ENCODE measurements around the gene ACOT13. TPM values are rescaled to one million over a fixed set of nuclear protein-coding genes. Genes with fewer than 3 reads are reported as not detected.
"Not testable (repeated sequence)": the region's sequence is repeated elsewhere in the genome, so short reads cannot be mapped to it uniquely, and the experiment has no call there.

ACOT13 gene
- total and polyA plus RNA-seq, 8 donors: 23.3 to 25.2 (median 24.4) TPM

DNA sequence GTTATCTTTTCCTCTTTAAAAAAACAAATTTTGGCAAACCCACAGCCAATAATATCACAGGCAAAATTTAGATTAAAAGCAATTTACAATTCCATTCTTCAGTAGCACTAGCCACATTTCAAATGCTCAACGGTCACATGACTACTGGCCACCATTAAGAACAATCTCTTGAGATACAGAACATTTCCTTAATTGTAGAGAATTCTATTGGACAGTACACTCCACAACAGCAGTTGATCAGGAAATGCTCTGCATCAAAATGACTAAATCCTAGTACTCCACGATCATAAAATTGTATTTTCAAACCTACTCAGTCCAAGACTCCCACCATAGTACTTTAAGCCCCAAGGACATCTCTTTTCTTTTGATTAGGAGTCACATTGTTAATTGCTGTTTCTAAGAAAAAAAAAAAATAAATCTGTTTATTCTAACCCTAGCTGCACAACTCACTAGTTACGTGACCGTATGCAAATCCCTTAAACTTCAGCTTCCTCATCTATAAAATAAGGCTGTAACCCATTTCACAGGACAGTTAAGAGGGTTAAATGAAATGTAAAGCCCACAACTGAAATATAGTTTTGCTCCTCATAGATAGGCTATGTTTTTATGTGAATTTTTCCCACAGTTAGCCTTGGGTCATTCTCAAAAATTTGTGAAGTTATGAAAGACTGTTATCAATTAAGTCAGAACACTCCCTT is 42.3 kb downstream of the ACOT13 start:
- H3K4me3 ChIP-seq: no peak overlapping the region
- H3K27ac ChIP-seq: no peak overlapping the region
- intact Hi-C loops (cut with DNase I): no loop called here
- no peak for ATAC-seq
- H3K4me1 ChIP-seq: peaks cover 3 to 34% of the 10 kb centered on the region in 2 donors
- peaks cover 0 to 100% of the 10 kb centered on the region in 2 donors for H3K36me3 ChIP-seq
- DNase-seq: no peak
- no peaks in the 10 kb centered on the region for H3K9me3 ChIP-seq
- TF ChIP-seq, protein P1, sequence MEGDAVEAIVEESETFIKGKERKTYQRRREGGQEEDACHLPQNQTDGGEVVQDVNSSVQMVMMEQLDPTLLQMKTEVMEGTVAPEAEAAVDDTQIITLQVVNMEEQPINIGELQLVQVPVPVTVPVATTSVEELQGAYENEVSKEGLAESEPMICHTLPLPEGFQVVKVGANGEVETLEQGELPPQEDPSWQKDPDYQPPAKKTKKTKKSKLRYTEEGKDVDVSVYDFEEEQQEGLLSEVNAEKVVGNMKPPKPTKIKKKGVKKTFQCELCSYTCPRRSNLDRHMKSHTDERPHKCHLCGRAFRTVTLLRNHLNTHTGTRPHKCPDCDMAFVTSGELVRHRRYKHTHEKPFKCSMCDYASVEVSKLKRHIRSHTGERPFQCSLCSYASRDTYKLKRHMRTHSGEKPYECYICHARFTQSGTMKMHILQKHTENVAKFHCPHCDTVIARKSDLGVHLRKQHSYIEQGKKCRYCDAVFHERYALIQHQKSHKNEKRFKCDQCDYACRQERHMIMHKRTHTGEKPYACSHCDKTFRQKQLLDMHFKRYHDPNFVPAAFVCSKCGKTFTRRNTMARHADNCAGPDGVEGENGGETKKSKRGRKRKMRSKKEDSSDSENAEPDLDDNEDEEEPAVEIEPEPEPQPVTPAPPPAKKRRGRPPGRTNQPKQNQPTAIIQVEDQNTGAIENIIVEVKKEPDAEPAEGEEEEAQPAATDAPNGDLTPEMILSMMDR (IDR thresholded peaks at IDR 0.05): no peak
- H3K27me3 ChIP-seq: no peaks in the 10 kb centered on the region

DNA sequence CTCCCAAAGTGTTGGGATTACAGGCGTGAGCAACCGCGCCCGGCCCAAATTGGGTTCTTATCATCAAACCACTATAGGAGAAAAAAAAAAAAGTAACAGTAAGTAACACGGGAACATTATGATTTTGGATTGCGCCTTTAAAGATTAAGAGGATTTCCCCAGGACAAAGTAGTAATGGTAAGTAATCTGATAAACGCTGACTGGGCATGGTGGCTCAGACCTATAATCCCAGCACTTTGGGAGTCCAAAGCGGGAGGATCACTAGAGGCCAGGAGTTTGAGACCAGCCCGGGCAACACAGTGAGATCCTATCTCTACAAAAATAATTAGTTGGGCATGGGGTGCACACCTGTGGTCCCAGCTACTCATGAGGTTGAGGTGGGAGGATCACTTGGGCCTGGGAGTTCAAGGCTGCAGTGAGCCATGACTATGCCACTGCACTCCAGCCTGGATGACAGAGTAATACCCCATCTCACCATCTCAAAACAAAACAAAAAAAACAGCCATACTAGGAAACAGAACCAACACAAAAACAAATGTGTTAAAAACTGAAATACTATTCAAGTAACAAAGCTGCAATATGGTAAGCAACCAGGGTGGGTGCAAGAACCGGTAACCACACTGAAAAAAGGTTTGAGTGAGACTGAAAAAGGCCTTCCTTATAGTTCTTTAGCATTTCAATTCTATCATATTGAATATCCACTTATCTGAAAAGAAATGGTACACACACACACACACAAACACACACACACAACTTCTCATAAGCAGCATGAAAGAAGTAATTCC is 43.8 kb downstream of the ACOT13 start:
- intact Hi-C loops (cut with DNase I): no loop called here
- DNase-seq: no peak
- no peak overlapping the region for H3K4me3 ChIP-seq
- peaks cover 15 to 48% of the 10 kb centered on the region in 2 donors for H3K4me1 ChIP-seq
- H3K36me3 ChIP-seq: peaks cover 0 to 100% of the 10 kb centered on the region in 2 donors
- H3K27ac ChIP-seq: no peak overlapping the region
- ATAC-seq: no peak
- no peaks in the 10 kb centered on the region for H3K9me3 ChIP-seq
- TF ChIP-seq, protein P1 (IDR thresholded peaks at IDR 0.05): no peak
- H3K27me3 ChIP-seq: no peaks in the 10 kb centered on the region

DNA sequence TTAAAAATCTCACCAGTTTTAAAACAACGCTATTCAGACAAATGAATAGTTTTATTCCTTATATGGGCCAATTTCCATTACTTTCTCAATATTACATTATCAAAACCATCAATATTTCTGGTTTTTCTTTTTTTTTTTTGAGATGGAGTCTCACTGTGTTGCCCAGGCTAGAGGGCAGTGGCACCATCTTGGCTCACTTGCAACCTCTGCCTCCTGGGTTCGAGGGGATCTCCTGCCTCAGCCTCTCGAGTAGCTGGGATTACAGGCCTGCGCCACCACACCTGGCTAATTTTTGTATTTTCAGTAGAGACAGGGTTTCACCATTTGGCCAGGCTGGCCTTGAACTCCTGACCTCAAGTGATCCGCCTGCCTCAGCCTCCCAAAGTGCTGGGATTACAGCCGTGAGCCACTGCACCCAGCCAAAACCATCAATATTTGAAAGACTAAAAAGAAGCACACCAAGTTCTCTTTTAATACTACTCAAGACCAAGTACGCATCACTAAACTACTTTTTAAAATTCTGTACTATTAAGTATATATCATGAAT is 49.8 kb downstream of the ACOT13 start:
- ATAC-seq; intact Hi-C loops (cut with DNase I); H3K27ac ChIP-seq; H3K27me3 ChIP-seq; DNase-seq; H3K9me3 ChIP-seq: not testable (repeated sequence)
- H3K36me3 ChIP-seq: peaks cover 0 to 60% of the 10 kb centered on the region in 2 donors
- peaks cover 30 to 74% of the 10 kb centered on the region in 2 donors for H3K4me1 ChIP-seq
- peak overlapping the region; percentile 87 to 90 for H3K4me3 ChIP-seq

DNA sequence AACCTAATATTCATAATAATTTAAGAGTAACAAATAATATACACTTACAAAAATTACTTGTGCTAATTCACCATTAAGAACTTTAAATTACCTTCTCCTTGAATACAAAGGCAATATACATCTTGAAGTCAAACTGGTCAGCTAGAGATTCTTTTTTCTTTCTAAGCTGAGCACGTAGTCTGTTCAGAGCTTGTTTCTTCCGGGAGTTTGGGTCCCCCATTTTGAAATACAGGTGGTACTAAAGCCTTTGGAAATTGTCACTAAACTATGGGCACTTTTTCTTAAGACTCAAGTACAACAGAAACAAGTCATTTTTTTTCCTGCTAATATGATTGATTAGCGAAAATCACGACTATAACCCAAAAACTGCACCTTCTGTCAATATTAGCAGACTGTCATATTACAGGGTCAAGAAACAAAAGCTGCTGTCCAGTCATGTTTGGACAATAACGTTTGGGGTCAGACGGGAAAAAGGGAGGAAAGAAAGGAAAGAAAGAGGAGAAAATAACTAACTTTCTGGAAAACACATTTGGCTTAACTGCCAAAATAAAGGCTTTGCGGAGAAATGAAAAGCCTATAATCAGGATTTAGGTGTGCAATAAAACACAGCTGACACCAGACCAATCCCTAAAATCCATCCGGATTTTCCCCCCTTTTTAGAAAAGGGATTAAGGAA is 51.7 kb downstream of the ACOT13 start:
- no peak for ATAC-seq
- Histone ChIP-seq H3K27ac (peak overlapping the region; percentile 100), H3K4me1 (peaks cover 30 to 63% of the 10 kb centered on the region in 2 donors), H3K4me3 (peak overlapping the region; percentile 87 to 90), H3K9me3 (no peaks in the 10 kb centered on the region), H3K36me3 (peaks cover 0 to 41% of the 10 kb centered on the region in 2 donors), H3K27me3 (no peaks in the 10 kb centered on the region)
- intact Hi-C loops (cut with DNase I): no loop called here
- TF ChIP-seq, protein P1 (IDR thresholded peaks at IDR 0.05): no peak
- no peak for DNase-seq

DNA sequence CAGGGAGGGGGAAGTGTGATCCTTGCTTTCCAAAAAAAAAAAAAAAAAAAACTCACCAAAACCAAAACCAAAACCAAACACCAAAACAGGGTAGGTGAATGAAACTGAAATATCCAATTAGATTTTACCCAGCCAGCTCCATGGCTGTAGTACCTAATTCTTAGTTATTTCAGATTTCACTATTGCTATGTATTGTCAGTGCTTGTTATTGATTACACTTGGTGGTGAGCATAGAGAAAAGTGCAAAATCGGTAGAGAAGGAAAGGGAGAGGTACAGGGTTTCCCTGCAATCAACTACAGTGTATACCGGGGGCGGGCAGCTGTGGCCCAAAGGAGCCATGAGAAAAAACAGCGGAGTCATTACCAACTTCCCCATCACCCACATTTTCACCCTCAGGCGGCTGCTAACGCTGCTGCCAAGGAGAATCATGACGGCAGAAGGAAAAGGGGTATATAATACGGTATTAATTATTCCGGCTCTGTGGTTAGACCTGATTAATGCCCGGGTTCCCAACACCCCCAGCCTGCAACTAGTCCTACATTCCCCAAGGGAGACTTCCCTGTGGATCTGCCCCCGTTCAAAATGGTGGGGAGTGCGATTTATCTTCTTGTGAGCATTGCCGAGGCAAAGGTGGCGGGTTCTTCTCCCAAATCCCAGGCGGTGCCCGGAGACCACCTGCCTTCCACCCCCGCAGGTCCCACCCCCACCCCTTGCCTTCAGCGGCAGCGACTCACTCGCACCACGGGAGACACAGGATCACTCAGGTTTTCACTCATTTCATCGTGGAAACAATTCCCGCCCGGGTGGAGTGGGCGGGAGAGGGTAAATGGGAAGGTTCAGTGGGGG is 52.5 kb downstream of the ACOT13 start, which contains the start of gene C6orf62:
Gene C6orf62 (minus strand): TSS at position 30 of the 847 bp plus-strand sequence. CDS start 486 bp downstream, outside the sequence.
- intact Hi-C loops (cut with DNase I): no loop called here
- TF ChIP-seq, protein P1 (IDR thresholded peaks at IDR 0.05): no peak
- Histone ChIP-seq H3K27me3 (no peaks in the 10 kb centered on the region), H3K4me3 (peak within 1 kb of the TSS; percentile 87 to 90), H3K4me1 (peaks cover 25 to 55% of the 10 kb centered on the region in 2 donors), H3K27ac (peak within 1 kb of the TSS; percentile 100), H3K36me3 (peaks cover 0 to 33% of the 10 kb centered on the region in 2 donors), H3K9me3 (no peaks in the 10 kb centered on the region)
- ATAC-seq: no peak
- DNase-seq: peak in 2 of 4 donors; percentile 44 to 81

Measured in left lung (tissue), 10 donors.